SU-DHL-6 (cell line): ENCODE results near the gene RAB6B.

Experiments
- CTCF ChIP-seq: fragments of 200-600 bp; sonication (generic); IDR thresholded peaks from one replicate; pipeline ENCODE4 v1.5.1; 2017; ENCODE audit warnings: antibody characterized with exemption, mild to moderate bottlenecking, low read length, moderate library complexity; ENCODE audit not compliant: insufficient read depth, poor library complexity, severe bottlenecking
- EZH2phosphoT487 ChIP-seq: fragments of 200-600 bp; sonication (generic), shearing (Covaris generic); conservative IDR thresholded peaks from 2 replicates; pipeline ENCODE4 v1.6.1; 2018; ENCODE audit warnings: mild to moderate bottlenecking, antibody characterized with exemption, low read length, moderate library complexity, mixed read lengths

DNA sequence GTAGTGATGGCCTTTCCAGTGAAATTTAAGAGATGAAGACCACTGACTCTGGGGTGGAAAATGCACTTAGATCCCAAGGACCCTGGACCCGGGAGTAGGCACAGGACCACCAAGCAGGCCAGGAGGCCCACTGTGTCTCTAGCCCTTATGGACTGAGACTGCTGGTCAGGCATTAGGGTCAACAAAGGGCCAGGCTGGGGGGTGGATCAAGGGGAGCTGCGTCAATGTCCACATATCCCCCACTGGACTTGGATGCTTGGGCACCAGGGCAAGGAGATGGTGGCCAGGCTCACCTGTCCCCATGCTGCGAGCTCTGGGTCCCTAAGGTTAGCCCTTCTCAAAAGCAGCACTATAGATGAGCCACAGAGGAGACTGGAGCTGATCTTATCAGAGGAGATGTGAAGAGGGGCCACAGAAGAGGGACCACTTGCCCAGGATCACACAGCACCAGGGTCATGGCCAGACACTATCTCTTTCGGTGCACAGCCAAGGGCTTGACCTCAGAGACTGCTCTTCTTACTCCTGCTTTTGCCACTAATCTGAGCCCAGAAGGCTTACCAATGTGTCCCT lies 14.7 kb downstream of the RAB6B start:
- TF ChIP-seq CTCF (no peak), EZH2phosphoT487 (no peak)
